AG10803 (cell line): ENCODE data around the gene UBE2D1.

Source experiments
- DNase-seq: peaks from one replicate; pipeline ENCODE4 v3.0.0; 2010; ENCODE audit warnings: low read depth
- H3K4me3 ChIP-seq: 2 replicates; pipeline ENCODE4 v1.5.1; 2011; ENCODE audit warnings: mild to moderate bottlenecking, low read length, control low read depth
- TF ChIP-seq, protein P1 (sequence below): conservative IDR thresholded peaks from 2 replicates; pipeline ENCODE4 v1.5.1; 2011; ENCODE audit warnings: mild to moderate bottlenecking, low read length, control low read depth, inconsistent platforms

The UBE2D1 gene

DNA sequence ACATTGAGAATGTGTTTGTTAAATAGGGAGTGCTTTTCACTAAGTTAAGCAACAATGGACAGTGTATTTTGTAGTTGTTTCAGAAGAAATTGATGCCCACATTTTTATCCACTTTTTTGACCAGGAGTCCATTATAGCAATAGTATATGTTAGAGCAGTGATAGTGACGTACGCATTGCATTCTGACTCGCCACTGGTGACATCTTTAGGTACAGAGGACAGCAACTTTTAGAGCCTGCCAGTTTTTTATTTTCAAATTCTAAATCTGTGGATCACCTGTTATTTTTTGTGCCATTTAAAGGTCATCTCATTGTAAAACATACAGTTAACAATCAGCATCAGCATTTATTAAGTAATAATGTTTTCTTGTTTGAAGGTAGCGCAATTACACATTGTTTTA lies 1.4 kb downstream of the UBE2D1 start:
- DNase-seq = no peak
- TF ChIP-seq, protein P1, sequence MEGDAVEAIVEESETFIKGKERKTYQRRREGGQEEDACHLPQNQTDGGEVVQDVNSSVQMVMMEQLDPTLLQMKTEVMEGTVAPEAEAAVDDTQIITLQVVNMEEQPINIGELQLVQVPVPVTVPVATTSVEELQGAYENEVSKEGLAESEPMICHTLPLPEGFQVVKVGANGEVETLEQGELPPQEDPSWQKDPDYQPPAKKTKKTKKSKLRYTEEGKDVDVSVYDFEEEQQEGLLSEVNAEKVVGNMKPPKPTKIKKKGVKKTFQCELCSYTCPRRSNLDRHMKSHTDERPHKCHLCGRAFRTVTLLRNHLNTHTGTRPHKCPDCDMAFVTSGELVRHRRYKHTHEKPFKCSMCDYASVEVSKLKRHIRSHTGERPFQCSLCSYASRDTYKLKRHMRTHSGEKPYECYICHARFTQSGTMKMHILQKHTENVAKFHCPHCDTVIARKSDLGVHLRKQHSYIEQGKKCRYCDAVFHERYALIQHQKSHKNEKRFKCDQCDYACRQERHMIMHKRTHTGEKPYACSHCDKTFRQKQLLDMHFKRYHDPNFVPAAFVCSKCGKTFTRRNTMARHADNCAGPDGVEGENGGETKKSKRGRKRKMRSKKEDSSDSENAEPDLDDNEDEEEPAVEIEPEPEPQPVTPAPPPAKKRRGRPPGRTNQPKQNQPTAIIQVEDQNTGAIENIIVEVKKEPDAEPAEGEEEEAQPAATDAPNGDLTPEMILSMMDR = no peak
- peak overlapping the region; percentile 74 for H3K4me3 ChIP-seq

DNA sequence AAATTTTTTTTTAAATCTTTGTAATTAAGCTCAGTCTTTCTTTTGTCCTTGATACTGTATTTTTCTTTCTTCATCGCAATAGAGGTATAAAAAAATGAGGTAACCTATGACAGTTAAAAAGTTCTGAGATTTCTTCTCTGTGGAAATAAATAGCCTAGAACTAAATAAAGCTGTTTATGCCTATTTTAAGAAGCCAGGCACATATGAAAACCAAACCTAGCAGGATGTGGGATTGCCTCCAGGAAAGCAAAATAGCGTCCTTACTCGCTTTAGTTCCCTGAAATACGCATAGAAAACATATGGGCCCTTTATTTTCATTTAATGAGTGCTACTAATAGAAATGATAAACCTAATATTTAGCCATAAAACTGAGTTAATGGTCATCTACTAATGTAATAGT lies 6.6 kb downstream of the UBE2D1 start:
- TF ChIP-seq, protein P1 = no peak

DNA sequence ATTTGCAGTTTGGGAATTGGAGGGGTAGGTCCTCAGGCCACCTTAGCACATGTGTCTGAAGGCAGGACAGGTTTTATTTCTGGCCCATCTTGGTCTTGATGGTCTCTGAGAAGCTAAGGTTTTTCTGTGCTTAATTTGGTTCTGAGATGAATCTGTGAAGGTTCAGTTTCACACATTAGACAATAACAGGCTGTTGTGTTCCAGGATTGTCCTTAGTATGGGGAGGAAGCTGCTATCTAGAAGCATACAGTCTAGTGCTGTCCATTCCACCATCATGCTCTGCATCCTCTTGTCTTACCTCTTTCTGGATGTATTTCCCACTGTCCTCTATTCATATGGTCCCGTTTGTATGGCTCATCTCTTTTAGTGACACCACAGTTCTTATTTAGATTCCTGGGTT lies 7.1 kb downstream of the UBE2D1 start:
- no peak overlapping the region for H3K4me3 ChIP-seq
- TF ChIP-seq, protein P1 = no peak

More for the DNA sequence above, 6.6 kb downstream of the UBE2D1 start:
- no peak overlapping the region for H3K4me3 ChIP-seq
- no peak for DNase-seq

DNA sequence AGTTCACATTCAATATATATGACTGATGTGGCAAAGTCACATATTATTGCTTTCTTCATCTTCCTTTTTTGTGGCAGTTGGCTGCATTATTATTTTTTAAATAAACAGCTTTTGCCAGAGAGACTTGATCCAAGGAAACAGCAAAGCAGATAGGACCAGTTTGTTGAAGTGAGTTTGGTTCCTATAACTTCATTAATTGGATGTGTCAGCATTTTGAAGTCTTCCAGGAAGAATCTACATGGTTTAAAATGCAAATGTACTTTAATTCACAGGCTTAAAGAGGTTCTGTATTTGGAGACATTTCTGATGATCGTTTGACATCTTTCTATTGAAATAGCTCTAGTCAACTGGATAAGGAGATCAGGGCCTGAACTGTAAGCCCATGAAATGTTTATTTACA lies 13.2 kb downstream of the UBE2D1 start:
- H3K4me3 ChIP-seq = no peak overlapping the region
- TF ChIP-seq, protein P1 = no peak

More for the DNA sequence above, 7.1 kb downstream of the UBE2D1 start:
- DNase-seq = no peak

DNA sequence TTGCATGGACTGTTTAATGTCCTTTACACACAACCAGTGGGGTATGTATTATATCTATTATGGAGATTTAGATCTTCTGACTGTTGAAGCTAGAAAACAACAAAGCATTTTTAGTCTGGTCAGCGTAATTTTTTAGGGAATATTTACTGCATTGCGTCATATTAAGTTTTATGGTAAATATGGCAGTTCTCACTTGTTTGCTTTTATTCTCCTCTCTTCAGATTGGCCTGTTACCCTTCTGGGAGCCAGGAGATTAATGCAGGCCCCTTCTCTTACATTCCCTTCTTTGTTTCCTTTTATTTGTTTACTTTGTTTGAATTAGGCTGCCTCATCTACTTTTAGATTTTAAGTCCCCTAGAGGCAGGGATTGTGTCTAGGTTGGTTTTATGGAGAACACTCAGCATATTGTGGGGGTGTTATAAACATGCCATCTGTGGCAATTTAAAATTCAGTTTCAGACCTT lies 13.8 kb downstream of the UBE2D1 start:
- DNase-seq = no peak
- no peak overlapping the region for H3K4me3 ChIP-seq
- TF ChIP-seq, protein P1 = no peak

More for the DNA sequence above, 13.2 kb downstream of the UBE2D1 start:
- DNase-seq = no peak

DNA sequence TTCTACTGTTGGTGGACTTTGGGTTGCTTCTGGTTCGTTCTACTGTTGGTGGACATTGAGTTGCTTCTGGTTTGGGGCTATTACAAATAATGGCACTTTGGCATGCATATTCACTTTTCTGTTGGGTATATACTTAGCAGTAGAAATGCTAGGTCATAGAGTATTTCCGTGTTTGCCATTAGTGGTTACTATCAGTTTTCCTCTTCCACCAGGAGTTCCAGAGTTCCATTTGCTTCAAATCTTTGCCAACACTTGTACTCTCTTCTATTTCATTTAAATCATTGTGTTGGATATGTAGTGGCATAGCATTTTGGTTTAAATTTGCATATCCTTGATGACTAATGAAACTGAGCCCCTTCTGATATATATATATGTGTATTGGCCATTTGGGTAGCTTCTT lies 15.2 kb downstream of the UBE2D1 start:
- no peak overlapping the region for H3K4me3 ChIP-seq
- TF ChIP-seq, protein P1 = no peak
- DNase-seq = no peak

DNA sequence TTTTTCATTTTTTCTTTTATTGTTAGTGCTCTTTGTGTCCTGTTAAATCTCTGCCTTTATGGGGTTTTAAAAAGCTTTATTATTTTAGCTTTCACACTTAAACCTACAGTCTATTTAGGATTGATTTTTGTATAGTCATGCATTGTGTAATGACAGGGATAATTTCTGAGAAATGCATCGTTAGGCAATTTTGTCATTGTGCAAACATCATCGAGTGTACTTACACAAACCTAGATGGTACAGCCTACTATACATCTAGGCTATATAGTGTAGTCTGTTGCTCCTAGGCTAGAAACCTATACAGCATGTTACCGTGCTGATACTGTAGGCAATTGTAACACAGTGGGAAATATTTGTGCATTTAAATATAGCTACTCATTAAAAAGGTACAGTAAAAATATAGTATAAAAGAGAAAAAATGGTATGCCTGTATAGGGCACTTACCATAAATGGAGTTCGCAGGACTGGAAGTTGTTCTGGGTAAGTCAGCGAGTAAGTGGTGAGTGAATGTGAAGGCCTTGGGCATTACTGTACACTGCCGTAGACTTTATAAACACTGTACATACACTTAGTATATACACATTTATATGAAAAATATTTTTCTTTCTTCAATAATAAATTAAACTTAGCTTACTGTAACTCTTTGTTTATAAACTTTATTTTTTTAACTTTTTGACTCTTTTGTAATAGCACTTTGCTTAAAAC lies 16.0 kb downstream of the UBE2D1 start:
- H3K4me3 ChIP-seq = no peak overlapping the region
- DNase-seq = peak; percentile 17
- TF ChIP-seq, protein P1 = no peak
